IPS-NIHi11 (cell line): ENCODE results near the gene DSG3.

Experiments
- DNase-seq: peaks from one replicate; pipeline ENCODE4 v3.0.0; 2012; ENCODE audit warnings: mixed read lengths, low spot score

The DSG3 gene

GRCh38 chr18:31516437-31516836, 68.9 kb downstream of the DSG3 start:
- no peak for DNase-seq

GRCh38 chr18:31526374-31526773, 78.8 kb downstream of the DSG3 start:
- DNase-seq: no peak
